ENCODE measurements around the gene ULK4.

- TF ChIP-seq, protein P1, sequence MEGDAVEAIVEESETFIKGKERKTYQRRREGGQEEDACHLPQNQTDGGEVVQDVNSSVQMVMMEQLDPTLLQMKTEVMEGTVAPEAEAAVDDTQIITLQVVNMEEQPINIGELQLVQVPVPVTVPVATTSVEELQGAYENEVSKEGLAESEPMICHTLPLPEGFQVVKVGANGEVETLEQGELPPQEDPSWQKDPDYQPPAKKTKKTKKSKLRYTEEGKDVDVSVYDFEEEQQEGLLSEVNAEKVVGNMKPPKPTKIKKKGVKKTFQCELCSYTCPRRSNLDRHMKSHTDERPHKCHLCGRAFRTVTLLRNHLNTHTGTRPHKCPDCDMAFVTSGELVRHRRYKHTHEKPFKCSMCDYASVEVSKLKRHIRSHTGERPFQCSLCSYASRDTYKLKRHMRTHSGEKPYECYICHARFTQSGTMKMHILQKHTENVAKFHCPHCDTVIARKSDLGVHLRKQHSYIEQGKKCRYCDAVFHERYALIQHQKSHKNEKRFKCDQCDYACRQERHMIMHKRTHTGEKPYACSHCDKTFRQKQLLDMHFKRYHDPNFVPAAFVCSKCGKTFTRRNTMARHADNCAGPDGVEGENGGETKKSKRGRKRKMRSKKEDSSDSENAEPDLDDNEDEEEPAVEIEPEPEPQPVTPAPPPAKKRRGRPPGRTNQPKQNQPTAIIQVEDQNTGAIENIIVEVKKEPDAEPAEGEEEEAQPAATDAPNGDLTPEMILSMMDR (IDR thresholded peaks at IDR 0.05; ENCODE audit: insufficient read depth, low read length): no peak
- TF ChIP-seq POLR2AphosphoS5 (IDR thresholded peaks at IDR 0.05; ENCODE audit: low read depth) (no peak), GABPA (IDR thresholded peaks at IDR 0.05; ENCODE audit: low read depth) (no peak), SPI1 (IDR thresholded peaks at IDR 0.05; ENCODE audit: borderline replicate concordance, low read depth) (no peak)
- TF ChIP-seq, protein P2, sequence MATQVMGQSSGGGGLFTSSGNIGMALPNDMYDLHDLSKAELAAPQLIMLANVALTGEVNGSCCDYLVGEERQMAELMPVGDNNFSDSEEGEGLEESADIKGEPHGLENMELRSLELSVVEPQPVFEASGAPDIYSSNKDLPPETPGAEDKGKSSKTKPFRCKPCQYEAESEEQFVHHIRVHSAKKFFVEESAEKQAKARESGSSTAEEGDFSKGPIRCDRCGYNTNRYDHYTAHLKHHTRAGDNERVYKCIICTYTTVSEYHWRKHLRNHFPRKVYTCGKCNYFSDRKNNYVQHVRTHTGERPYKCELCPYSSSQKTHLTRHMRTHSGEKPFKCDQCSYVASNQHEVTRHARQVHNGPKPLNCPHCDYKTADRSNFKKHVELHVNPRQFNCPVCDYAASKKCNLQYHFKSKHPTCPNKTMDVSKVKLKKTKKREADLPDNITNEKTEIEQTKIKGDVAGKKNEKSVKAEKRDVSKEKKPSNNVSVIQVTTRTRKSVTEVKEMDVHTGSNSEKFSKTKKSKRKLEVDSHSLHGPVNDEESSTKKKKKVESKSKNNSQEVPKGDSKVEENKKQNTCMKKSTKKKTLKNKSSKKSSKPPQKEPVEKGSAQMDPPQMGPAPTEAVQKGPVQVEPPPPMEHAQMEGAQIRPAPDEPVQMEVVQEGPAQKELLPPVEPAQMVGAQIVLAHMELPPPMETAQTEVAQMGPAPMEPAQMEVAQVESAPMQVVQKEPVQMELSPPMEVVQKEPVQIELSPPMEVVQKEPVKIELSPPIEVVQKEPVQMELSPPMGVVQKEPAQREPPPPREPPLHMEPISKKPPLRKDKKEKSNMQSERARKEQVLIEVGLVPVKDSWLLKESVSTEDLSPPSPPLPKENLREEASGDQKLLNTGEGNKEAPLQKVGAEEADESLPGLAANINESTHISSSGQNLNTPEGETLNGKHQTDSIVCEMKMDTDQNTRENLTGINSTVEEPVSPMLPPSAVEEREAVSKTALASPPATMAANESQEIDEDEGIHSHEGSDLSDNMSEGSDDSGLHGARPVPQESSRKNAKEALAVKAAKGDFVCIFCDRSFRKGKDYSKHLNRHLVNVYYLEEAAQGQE (IDR thresholded peaks at IDR 0.05; ENCODE audit: insufficient replicate concordance, low read depth): no peak
Observed at GRCh38 chr3:41249318-41249717, 712.6 kb downstream of the ULK4 start.
